SH-SY5Y (cell line): Measurements from ENCODE around the gene MRC2.

Experiments
- GATA2 ChIP-seq: IDR thresholded peaks from 2 replicates; pipeline ENCODE4 v1.6.1; 2011; ENCODE audit warnings: mild to moderate bottlenecking, low read depth, low read length
- GATA3 ChIP-seq: IDR thresholded peaks from 2 replicates; pipeline ENCODE4 v1.6.1; 2011; ENCODE audit warnings: low read depth, mild to moderate bottlenecking, low read length, moderate library complexity

DNA sequence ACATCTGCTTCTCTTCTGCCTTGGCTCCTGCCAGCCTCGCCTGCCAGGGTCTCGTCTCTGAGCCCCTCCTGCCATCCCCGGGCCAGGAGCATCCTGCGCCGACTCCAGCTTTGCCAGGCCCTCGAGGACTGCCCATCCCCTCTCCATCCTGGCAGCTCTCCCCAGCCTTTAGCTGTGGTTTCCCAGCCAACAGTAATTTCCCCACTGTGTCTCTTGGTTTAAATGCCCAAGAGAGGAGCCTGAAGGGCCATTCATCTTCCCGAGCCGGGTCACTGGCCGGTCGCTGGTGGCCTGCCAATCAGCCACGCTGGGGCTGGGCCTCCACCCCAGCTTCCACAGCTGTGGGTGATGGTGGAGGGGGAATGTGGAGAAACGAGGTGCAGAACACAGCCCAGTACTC is 47.8 kb downstream of the MRC2 start:
- TF ChIP-seq GATA2: no peak
- TF ChIP-seq GATA3: no peak
